Measurements from ENCODE around the gene ABCD4. TPM values are rescaled to one million over a fixed set of nuclear protein-coding genes. Genes with fewer than 3 reads are reported as not detected.

Gene ABCD4
- total and polyA plus RNA-seq, 2 of the 4 experiments (the other 2 are of a cell fraction) = 12.2 to 20.4 TPM

DNA sequence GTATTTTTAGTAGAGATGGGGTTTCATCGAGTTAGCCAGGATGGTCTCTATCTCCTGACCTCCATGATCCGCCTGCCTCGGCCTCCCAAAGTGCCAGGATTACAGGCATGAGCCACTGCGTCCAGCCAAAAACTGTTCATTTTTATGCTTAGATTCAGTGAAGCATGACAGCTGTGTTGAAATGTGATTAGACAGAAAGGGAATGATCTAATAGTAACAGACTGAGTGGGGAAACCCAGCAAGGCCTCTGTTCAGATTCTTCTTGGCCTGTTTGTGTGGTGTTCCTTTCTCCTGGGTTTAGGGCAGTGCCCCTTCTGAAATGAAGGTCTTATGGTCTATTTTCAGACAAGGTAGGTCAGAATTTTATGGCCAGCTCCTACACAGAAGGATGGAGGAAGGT is 11.8 kb upstream of the ABCD4 start:
- TF ChIP-seq MXI1 (IDR thresholded peaks at IDR 0.05; ENCODE audit: borderline replicate concordance, low read depth, low read length) (no peak), CEBPB (IDR thresholded peaks at IDR 0.05; ENCODE audit: low read depth, low read length) (no peak), RAD21 (IDR thresholded peaks at IDR 0.05; ENCODE audit: low read length) (no peak), NFE2L2 (IDR thresholded peaks at IDR 0.05; ENCODE audit: low read depth, low read length) (no peak), POLR2A (IDR thresholded peaks at IDR 0.05; ENCODE audit: low read depth, low read length) (no peak), MAZ (IDR thresholded peaks at IDR 0.05; ENCODE audit: borderline replicate concordance, low read depth, low read length) (no peak), CHD1 (IDR thresholded peaks at IDR 0.05; ENCODE audit: low read depth, low read length) (no peak), RFX5 (IDR thresholded peaks at IDR 0.05; ENCODE audit: low read depth, low read length) (no peak), FOS (IDR thresholded peaks at IDR 0.05; ENCODE audit: low read depth, low read length) (no peak), RCOR1 (IDR thresholded peaks at IDR 0.05; ENCODE audit: insufficient replicate concordance, low read length) (no peak), BHLHE40 (IDR thresholded peaks at IDR 0.05; ENCODE audit: low read depth, low read length) (no peak), SMC3 (IDR thresholded peaks at IDR 0.05; ENCODE audit: low read depth, low read length) (no peak), MAFK (IDR thresholded peaks at IDR 0.05; ENCODE audit: low read depth, low read length) (no peak)
- TF ChIP-seq, protein P1, sequence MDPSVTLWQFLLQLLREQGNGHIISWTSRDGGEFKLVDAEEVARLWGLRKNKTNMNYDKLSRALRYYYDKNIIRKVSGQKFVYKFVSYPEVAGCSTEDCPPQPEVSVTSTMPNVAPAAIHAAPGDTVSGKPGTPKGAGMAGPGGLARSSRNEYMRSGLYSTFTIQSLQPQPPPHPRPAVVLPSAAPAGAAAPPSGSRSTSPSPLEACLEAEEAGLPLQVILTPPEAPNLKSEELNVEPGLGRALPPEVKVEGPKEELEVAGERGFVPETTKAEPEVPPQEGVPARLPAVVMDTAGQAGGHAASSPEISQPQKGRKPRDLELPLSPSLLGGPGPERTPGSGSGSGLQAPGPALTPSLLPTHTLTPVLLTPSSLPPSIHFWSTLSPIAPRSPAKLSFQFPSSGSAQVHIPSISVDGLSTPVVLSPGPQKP (IDR thresholded peaks at IDR 0.05; ENCODE audit: borderline replicate concordance, low read depth, low read length) = no peak
- TF ChIP-seq, protein P2, sequence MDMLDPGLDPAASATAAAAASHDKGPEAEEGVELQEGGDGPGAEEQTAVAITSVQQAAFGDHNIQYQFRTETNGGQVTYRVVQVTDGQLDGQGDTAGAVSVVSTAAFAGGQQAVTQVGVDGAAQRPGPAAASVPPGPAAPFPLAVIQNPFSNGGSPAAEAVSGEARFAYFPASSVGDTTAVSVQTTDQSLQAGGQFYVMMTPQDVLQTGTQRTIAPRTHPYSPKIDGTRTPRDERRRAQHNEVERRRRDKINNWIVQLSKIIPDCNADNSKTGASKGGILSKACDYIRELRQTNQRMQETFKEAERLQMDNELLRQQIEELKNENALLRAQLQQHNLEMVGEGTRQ (IDR thresholded peaks at IDR 0.05; ENCODE audit: low read depth, low read length) = no peak
- TF ChIP-seq, protein P3, sequence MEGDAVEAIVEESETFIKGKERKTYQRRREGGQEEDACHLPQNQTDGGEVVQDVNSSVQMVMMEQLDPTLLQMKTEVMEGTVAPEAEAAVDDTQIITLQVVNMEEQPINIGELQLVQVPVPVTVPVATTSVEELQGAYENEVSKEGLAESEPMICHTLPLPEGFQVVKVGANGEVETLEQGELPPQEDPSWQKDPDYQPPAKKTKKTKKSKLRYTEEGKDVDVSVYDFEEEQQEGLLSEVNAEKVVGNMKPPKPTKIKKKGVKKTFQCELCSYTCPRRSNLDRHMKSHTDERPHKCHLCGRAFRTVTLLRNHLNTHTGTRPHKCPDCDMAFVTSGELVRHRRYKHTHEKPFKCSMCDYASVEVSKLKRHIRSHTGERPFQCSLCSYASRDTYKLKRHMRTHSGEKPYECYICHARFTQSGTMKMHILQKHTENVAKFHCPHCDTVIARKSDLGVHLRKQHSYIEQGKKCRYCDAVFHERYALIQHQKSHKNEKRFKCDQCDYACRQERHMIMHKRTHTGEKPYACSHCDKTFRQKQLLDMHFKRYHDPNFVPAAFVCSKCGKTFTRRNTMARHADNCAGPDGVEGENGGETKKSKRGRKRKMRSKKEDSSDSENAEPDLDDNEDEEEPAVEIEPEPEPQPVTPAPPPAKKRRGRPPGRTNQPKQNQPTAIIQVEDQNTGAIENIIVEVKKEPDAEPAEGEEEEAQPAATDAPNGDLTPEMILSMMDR (conservative IDR thresholded peaks at IDR 0.05; ENCODE audit: low read depth, low read length) = no peak
- no peak overlapping the region for H4K8ac ChIP-seq (ENCODE audit: low read depth in 2 of 2, low read length in 2 of 2)
- H4K5ac ChIP-seq (ENCODE audit: low read depth, low read length) = no peak overlapping the region
- no peak overlapping the region for H2BK120ac ChIP-seq (ENCODE audit: low read depth, low read length)
- no peak overlapping the region for H2AFZ ChIP-seq (replicated peaks; ENCODE audit: low read length, poor library complexity)
- H3K27me3 ChIP-seq (ENCODE audit: control insufficient read depth, insufficient read depth, low read length) = peaks cover 29% of the 10 kb centered on the region
- intact Hi-C loops (cut with micrococcal nuclease) (no loop called here), dilution Hi-C loops (cut with HindIII; ENCODE audit: low sequenced_read_pairs, unreplicated experiment) (no loop called here), in situ Hi-C loops (cut with MboI; ENCODE audit: low sequenced_read_pairs) (no loop called here)
- H3K18ac ChIP-seq (ENCODE audit: low read depth, low read length) = no peak overlapping the region
- no peaks in the 10 kb centered on the region for H4K20me1 ChIP-seq (ENCODE audit: insufficient read depth, low read length)
- H3K27ac ChIP-seq (ENCODE audit: insufficient read depth, low read length) = no peak overlapping the region
- BruUV-seq (replicated peaks) = no TSS peak
- no peak overlapping the region for H2BK5ac ChIP-seq (ENCODE audit: low read depth, low read length, poor library complexity, severe bottlenecking)
- H3K36me3 ChIP-seq (ENCODE audit: control insufficient read depth, insufficient read depth, low read length) = no peaks in the 10 kb centered on the region
- H3K4me1 ChIP-seq (ENCODE audit: control insufficient read depth, insufficient read depth, low read length) = no peaks in the 10 kb centered on the region
- no peak overlapping the region for H2BK20ac ChIP-seq (ENCODE audit: low read depth, low read length)
- H3K4ac ChIP-seq (ENCODE audit: low read depth, low read length) = no peak overlapping the region
- ATAC-seq (ENCODE audit: low read depth) (no peak), DNase-seq (no peak)
- no peak overlapping the region for H4K91ac ChIP-seq (ENCODE audit: insufficient read depth, low read depth, low read length)
- no peak overlapping the region for H3K4me3 ChIP-seq (ENCODE audit: insufficient read depth, low read depth, low read length)
- no CpG with 5 or more reads among the region's 4 CpGs for WGBS, 2 experiments (ENCODE audit: extremely low coverage in 2 of 2, insufficient read length in 1 of 2)
- no peaks in the 10 kb centered on the region for H3K9me3 ChIP-seq (ENCODE audit: control insufficient read depth, insufficient read depth, low read length)
- no peaks in the 10 kb centered on the region for H3K9me1 ChIP-seq (ENCODE audit: insufficient read depth, low read length)
- ChIA-PET CTCF (no interaction called here), POLR2A (ENCODE audit: unreplicated experiment) (no interaction called here)
- H2BK15ac ChIP-seq (ENCODE audit: low read depth, low read length) = no peak overlapping the region
- H3K9ac ChIP-seq (ENCODE audit: low read depth, low read length) = no peak overlapping the region
- H2AK5ac ChIP-seq (ENCODE audit: low read depth, low read length) = no peak overlapping the region
- H3K56ac ChIP-seq (ENCODE audit: extremely low read depth, insufficient read depth, low read length) = no peak overlapping the region
- no peak overlapping the region for H3K23ac ChIP-seq (ENCODE audit: low read depth, low read length)
- no peak overlapping the region for H3K14ac ChIP-seq (replicated peaks; ENCODE audit: low read depth, low read length)
- no peaks in the 10 kb centered on the region for H3K79me1 ChIP-seq (ENCODE audit: low read depth in 1 of 2, low read length in 2 of 2)
- H2AK9ac ChIP-seq (replicated peaks; ENCODE audit: low read depth, low read length, poor library complexity) = no peak overlapping the region
- H3K4me2 ChIP-seq (ENCODE audit: low read depth, low read length) = no peak overlapping the region

Data from IMR-90 (cell line).